HG03095 (cell line): ENCODE measurements around the gene FAM13A.
"Not testable (repeated sequence)": the region's sequence is repeated elsewhere in the genome, so short reads cannot be mapped to it uniquely, and the experiment has no call there.

Experiments
- ATAC-seq: cut with Tn5 transposase; IDR thresholded peaks from one replicate; pipeline ENCODE4 v1.9.1; 2021; ENCODE audit warnings: moderate library complexity; ENCODE audit not compliant: unreplicated experiment

FAM13A gene

GRCh38 chr4:89056953-89057398, at the start of gene FAM13A:
FAM13A (minus strand) TSS chr4:89057185; CDS start chr4:89056964, 221 bp downstream.
- no peak for ATAC-seq

- no peak for ATAC-seq
These were observed 48.7 kb upstream of the FAM13A start for GRCh38 chr4:89105726-89106125.

GRCh38 chr4:89101256-89102161, 44.5 kb upstream of the FAM13A start:
- ATAC-seq, result peak; percentile 94

GRCh38 chr4:89100853-89101252, 43.9 kb upstream of the FAM13A start:
- peak; percentile 6 for ATAC-seq

GRCh38 chr4:89099471-89099870, 42.5 kb upstream of the FAM13A start:
- ATAC-seq, result no peak

GRCh38 chr4:89099034-89099433, 42.0 kb upstream of the FAM13A start:
- ATAC-seq, result no peak

- ATAC-seq, result no peak
These were observed 21.3 kb upstream of the FAM13A start for GRCh38 chr4:89078300-89078699.

- no peak for ATAC-seq
These were observed 20.8 kb upstream of the FAM13A start for GRCh38 chr4:89077761-89078160.

- ATAC-seq, result no peak
These were observed 15.9 kb upstream of the FAM13A start for GRCh38 chr4:89072921-89073320.

GRCh38 chr4:89071311-89071710, 14.3 kb upstream of the FAM13A start:
- ATAC-seq, result no peak

GRCh38 chr4:89070041-89070440, 13.1 kb upstream of the FAM13A start:
- peak; percentile 49 for ATAC-seq

- ATAC-seq, result peak; percentile 67
These were observed 12.5 kb upstream of the FAM13A start for GRCh38 chr4:89069481-89069880.

- no peak for ATAC-seq
These were observed 10.4 kb upstream of the FAM13A start for GRCh38 chr4:89067417-89067816.

- no peak for ATAC-seq
These were observed 7.9 kb upstream of the FAM13A start for GRCh38 chr4:89064848-89065247.

GRCh38 chr4:89057844-89058243, 859 bp upstream of the FAM13A start:
- ATAC-seq, result not testable (repeated sequence)

- ATAC-seq, result no peak
These were observed 563 bp downstream of the FAM13A start for GRCh38 chr4:89056292-89056952.

GRCh38 chr4:89055157-89056080, 1.6 kb downstream of the FAM13A start:
- ATAC-seq, result no peak

- ATAC-seq, result no peak
These were observed 2.4 kb downstream of the FAM13A start for GRCh38 chr4:89054627-89055026.

GRCh38 chr4:89049853-89050252, 7.1 kb downstream of the FAM13A start:
- no peak for ATAC-seq

GRCh38 chr4:89048906-89049601, 7.9 kb downstream of the FAM13A start:
- no peak for ATAC-seq
